Endodermal cell (in vitro differentiated cells): ENCODE measurements around the gene GSPT1. TPM values are rescaled to one million over a fixed set of nuclear protein-coding genes. Genes with fewer than 3 reads are reported as not detected.

ENCODE experiments used
- DNase-seq: peaks from one replicate; pipeline ENCODE4 v3.0.0-alpha.2; 2017
- H3K27ac ChIP-seq: 2 replicates; pipeline ENCODE4 v1.5.1; 2013; ENCODE audit warnings: mild to moderate bottlenecking, low read depth, low read length, moderate library complexity
- H3K27me3 ChIP-seq: 2 replicates; pipeline ENCODE4 v1.6.1; 2013; ENCODE audit warnings: mild to moderate bottlenecking, low read length, moderate library complexity; ENCODE audit not compliant: insufficient read depth, control insufficient read depth, poor library complexity, severe bottlenecking
- H3K36me3 ChIP-seq: 2 replicates; pipeline ENCODE4 v1.7.0; 2013; ENCODE audit warnings: mild to moderate bottlenecking, low read length, moderate library complexity; ENCODE audit not compliant: control insufficient read depth, insufficient read depth
- H3K4me1 ChIP-seq: one replicate; pipeline ENCODE4 v1.7.0; 2013; ENCODE audit warnings: low read length; ENCODE audit not compliant: control insufficient read depth, insufficient read depth
- H3K4me3 ChIP-seq: 2 replicates; pipeline ENCODE4 v1.5.1; 2013; ENCODE audit warnings: mild to moderate bottlenecking, low read length, moderate library complexity
- H3K9ac ChIP-seq: 2 replicates; pipeline ENCODE4 v1.6.1; 2013; ENCODE audit warnings: mild to moderate bottlenecking, low read length, moderate library complexity; ENCODE audit not compliant: poor library complexity, severe bottlenecking; ENCODE audit errors: extremely low read depth
- H3K9me3 ChIP-seq: 2 replicates; pipeline ENCODE4 v1.6.1; 2013; ENCODE audit warnings: mild to moderate bottlenecking, low read length, moderate library complexity; ENCODE audit not compliant: control insufficient read depth
- H3K27ac Mint-ChIP-seq: 2 replicates; pipeline ENCODE4 v1.8.0; 2020; ENCODE audit warnings: mixed read lengths
- H3K27me3 Mint-ChIP-seq: 2 replicates; pipeline ENCODE4 v1.8.0; 2021; ENCODE audit warnings: mild to moderate bottlenecking, mixed read lengths; ENCODE audit not compliant: insufficient read depth
- H3K36me3 Mint-ChIP-seq: 2 replicates; pipeline ENCODE4 v1.8.0; 2020; ENCODE audit warnings: low read depth, mixed read lengths
- H3K4me1 Mint-ChIP-seq: 2 replicates; pipeline ENCODE4 v1.8.0; 2020; ENCODE audit warnings: mixed read lengths
- H3K4me3 Mint-ChIP-seq: 2 replicates; pipeline ENCODE4 v1.8.0; 2020; ENCODE audit warnings: mild to moderate bottlenecking, moderate library complexity, mixed read lengths
- H3K9me3 Mint-ChIP-seq: 2 replicates; pipeline ENCODE4 v1.8.0; 2020; ENCODE audit warnings: mild to moderate bottlenecking, mixed read lengths
- CTCF ChIP-seq: fragments of 200-600 bp; sonication (generic); conservative IDR thresholded peaks from 2 replicates; pipeline ENCODE4 v1.5.0; 2021; ENCODE audit warnings: antibody characterized with exemption, mild to moderate bottlenecking
- WGBS, 2 experiments: methylation state at CpG; one replicate each; pipeline versions ENCODE4 v1.1.5 to v1.1.7; 2013; ENCODE audit warnings: missing lambda C conversion rate in 2 of 2, mixed read lengths in 1 of 2; ENCODE audit not compliant: insufficient coverage in 1 of 2, insufficient read length in 1 of 2; 5-methylcytosine and 5-hydroxymethylcytosine counted together
- total RNA-seq, 2 donors: library from RNA; stranded (reverse); fragmentation: NEBNext Ultra II Directional in 1 of 2; extraction: Animal tissue kit (Norgen Biotek cat#: 25700) in 1 of 2; gene quantifications; 2 replicates in 1 of 2; 3 replicates in 1 of 2; pipeline ENCODE4 v1.2.1, GENCODE V29; 2021

Gene GSPT1
- total RNA-seq, 2 donors from 2014 or later, result 110 to 115 TPM

DNA sequence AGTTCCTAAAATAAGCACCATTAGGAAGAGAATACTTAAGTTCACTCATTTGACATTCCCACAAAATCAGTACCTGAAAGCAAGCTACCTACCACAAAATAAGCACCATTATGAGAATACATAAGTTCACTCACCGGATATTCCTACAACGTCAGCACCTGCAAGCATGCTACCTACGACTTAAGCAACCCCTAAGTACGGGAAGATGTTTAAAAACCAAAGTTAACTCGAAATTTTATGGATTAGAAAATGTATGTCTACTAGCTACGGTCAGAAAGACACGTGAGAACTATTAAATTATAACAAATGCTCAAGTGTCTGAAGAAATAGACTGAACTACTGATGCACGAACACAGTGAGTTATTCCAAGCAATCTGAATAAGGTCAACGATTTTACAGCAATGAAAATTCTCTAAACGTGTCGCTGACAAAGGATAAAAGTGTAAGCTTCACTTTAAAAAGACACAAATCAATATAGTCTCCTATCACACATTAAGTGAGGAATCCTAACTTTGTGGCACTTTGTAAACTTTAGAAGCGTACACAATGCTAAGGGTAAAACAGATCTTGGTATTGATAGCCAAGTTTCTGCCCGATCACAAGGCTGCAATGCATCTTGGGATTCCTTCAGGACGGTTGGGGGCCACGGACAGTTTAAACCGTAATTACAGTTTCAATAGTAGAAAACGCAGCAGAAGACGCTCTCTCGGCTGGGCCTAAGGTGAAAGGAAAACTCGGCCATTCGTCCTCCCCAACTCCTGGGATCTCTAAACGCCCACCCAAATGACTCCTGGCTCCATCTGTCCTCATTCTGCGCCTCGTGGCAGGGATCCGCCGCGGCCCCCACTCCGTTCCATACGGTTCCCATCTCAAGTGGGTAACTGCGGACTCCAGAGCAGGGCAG, 1.3 kb downstream of the GSPT1 start:
- peak; percentile 75 for DNase-seq
- H3K27ac Mint-ChIP-seq, result peak overlapping the region; percentile 94
- H3K36me3 Mint-ChIP-seq, result peaks cover 2% of the 10 kb centered on the region
- Histone ChIP-seq H3K4me1 (no peaks in the 10 kb centered on the region), H3K9ac (peak overlapping the region; percentile 26), H3K27me3 (no peaks in the 10 kb centered on the region), H3K27ac (no peak overlapping the region), H3K4me3 (peak overlapping the region; percentile 88), H3K36me3 (no peaks in the 10 kb centered on the region), H3K9me3 (no peaks in the 10 kb centered on the region)
- WGBS, 2 experiments, result 12% methylated on average over 14 to 30 of the region's 30 CpGs
- no peak for TF ChIP-seq CTCF
- peaks cover 37% of the 10 kb centered on the region for H3K4me1 Mint-ChIP-seq
- no peaks in the 10 kb centered on the region for H3K9me3 Mint-ChIP-seq
- no peaks in the 10 kb centered on the region for H3K27me3 Mint-ChIP-seq
- H3K4me3 Mint-ChIP-seq, result peak overlapping the region; percentile 91

DNA sequence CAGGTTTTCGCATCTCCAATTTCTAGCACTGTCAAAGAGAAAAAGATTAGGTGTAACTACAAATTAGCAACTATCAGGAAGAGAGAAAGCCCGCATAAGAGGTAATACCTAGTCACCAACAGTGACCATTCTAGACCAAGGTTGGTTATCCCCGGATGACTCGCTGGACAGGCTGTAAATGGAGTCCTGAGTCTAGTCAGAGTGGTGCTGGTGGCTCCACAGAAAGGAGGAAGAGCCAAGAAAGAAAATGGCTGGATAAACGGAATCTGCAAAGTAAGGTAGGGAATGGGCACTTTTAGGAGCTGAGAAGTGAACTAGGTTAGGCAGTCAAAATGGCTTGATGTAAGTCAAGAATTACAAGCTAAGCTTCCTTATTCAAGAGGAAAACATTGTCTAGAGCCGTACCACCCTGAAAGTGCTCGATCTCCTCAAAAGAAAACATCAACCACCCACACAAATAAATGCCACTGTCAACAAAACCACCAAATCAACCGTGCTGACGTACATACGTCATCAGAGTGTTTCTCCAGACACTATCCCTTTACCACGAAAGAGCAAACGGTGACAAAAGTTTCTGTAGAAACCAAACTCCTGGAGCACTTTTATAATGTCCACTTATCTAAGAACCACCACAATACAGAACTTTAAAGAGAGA, 2.2 kb downstream of the GSPT1 start:
- H3K36me3 ChIP-seq, result peaks cover 6% of the 10 kb centered on the region
- H3K9me3 ChIP-seq, result no peaks in the 10 kb centered on the region
- H3K4me3 Mint-ChIP-seq, result peak overlapping the region; percentile 91
- H3K9ac ChIP-seq, result peak overlapping the region; percentile 11
- 79 to 82% methylated on average over 12 of the region's 12 CpGs for WGBS, 2 experiments
- H3K27ac ChIP-seq, result no peak overlapping the region
- no peaks in the 10 kb centered on the region for H3K27me3 Mint-ChIP-seq
- peaks cover 7% of the 10 kb centered on the region for H3K36me3 Mint-ChIP-seq
- no peak for DNase-seq
- peak overlapping the region; percentile 42 for H3K27ac Mint-ChIP-seq
- H3K4me1 Mint-ChIP-seq, result peaks cover 37% of the 10 kb centered on the region
- no peaks in the 10 kb centered on the region for H3K27me3 ChIP-seq
- H3K9me3 Mint-ChIP-seq, result no peaks in the 10 kb centered on the region
- H3K4me3 ChIP-seq, result peak overlapping the region; percentile 88
- TF ChIP-seq CTCF, result no peak
- H3K4me1 ChIP-seq, result no peaks in the 10 kb centered on the region

- 94 to 95% methylated on average over 12 to 17 of the region's 18 CpGs for WGBS, 2 experiments
- H3K36me3 ChIP-seq, result peaks cover 17% of the 10 kb centered on the region
- TF ChIP-seq CTCF, result no peak
- no peak overlapping the region for H3K27ac ChIP-seq
- H3K9ac ChIP-seq, result no peak overlapping the region
- H3K9me3 Mint-ChIP-seq, result no peaks in the 10 kb centered on the region
- H3K4me3 Mint-ChIP-seq, result no peak overlapping the region
- peaks cover 28% of the 10 kb centered on the region for H3K4me1 Mint-ChIP-seq
- H3K27me3 Mint-ChIP-seq, result no peaks in the 10 kb centered on the region
- no peaks in the 10 kb centered on the region for H3K27me3 ChIP-seq
- H3K4me3 ChIP-seq, result no peak overlapping the region
- DNase-seq, result no peak
- H3K27ac Mint-ChIP-seq, result peak overlapping the region; percentile 23
- no peaks in the 10 kb centered on the region for H3K4me1 ChIP-seq
- peaks cover 14% of the 10 kb centered on the region for H3K36me3 Mint-ChIP-seq
- H3K9me3 ChIP-seq, result no peaks in the 10 kb centered on the region
Measured at GRCh38 chr16:11909653-11910545, 5.9 kb downstream of the GSPT1 start.
